CD4-positive, alpha-beta T cell treated with Interleukin-10 for 1 hour (primary cell): ENCODE measurements around the gene ENGASE.

Experiments used
- DNase-seq: peaks from one replicate; pipeline ENCODE4 v3.0.0-alpha.2; 2020

Gene ENGASE

GRCh38 chr17:79081571-79082276 lies 7.1 kb downstream of the ENGASE start:
- no peak for DNase-seq

- DNase-seq, result peak; percentile 58
Measured at GRCh38 chr17:79082311-79083190, 7.9 kb downstream of the ENGASE start.

DNA sequence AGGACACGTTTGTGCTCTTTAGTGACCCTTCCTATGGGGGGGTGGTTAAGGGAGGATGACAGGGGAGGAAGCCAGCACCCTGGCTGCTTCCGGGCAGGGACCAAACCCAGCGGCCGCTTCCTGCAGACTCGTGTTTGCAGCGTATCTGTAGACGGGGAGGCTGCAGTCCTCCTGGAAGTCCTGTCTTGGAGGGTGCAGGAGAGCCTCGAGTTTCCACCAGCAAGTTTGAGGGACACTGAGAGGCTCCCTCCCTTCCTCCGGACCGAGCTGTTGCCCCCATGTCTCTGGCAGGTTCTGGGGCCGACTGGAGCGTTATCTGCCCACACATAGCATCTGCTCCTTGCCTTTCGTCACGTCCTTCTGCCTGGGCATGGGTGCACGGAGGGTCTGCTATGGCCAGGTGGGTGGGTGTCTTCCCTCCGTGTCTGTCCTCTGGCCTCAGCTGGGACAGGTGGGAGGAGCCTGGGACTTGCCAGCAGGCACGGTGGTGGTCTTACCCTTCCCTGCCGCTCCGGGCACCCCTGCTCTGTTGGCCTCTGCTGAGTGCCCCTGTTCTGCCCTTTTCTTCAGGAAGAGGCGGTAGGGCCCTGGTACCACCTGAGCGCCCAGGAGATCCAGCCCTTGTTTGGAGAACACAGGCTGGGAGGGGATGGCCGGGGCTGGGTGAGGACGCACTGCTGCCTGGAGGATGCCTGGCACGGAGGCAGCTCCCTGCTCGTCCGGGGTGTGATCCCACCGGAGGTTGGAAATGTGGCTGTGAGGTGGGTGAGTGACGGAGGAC lies 8.8 kb downstream of the ENGASE start:
- DNase-seq, result no peak

DNA sequence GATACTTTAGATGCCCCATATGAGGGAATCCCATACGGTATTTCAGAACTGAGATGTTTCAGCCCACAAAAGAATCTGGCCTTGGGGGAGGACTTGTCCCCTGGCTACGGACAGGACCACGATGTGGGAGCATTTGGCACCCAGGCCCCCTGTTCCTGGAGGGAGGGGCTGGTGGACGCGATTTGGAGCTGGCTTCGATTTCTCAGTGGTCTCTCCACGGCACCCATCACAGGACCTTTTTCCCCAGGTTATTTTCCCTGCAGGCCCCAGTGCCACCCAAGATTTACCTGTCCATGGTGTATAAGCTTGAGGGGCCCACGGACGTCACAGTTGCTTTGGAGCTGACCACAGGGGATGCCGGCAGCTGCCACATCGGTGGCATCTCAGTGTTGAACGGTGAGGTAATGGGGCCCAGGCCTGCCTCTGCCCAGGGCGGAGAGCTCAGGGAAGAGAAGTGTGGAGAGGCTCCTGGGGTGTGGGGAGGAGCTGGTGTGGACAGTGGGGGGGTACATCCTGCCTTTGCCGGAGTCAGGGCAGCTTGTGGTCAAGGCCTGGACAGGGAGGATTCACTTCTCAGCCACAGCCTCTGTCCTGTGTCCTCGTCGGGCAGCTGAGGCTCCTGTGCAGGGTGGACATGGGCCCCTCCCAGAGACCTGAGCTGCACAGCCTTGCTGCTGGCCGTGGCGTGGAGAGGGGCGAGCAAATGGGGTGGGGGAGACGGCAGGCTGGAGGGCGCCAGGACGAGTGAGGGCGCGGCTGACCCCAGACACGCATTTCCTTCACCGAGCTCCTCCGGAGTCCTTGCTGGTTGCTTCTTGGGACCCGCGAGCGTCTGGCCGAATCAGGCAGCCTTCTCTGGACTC lies 9.9 kb downstream of the ENGASE start:
- no peak for DNase-seq

DNA sequence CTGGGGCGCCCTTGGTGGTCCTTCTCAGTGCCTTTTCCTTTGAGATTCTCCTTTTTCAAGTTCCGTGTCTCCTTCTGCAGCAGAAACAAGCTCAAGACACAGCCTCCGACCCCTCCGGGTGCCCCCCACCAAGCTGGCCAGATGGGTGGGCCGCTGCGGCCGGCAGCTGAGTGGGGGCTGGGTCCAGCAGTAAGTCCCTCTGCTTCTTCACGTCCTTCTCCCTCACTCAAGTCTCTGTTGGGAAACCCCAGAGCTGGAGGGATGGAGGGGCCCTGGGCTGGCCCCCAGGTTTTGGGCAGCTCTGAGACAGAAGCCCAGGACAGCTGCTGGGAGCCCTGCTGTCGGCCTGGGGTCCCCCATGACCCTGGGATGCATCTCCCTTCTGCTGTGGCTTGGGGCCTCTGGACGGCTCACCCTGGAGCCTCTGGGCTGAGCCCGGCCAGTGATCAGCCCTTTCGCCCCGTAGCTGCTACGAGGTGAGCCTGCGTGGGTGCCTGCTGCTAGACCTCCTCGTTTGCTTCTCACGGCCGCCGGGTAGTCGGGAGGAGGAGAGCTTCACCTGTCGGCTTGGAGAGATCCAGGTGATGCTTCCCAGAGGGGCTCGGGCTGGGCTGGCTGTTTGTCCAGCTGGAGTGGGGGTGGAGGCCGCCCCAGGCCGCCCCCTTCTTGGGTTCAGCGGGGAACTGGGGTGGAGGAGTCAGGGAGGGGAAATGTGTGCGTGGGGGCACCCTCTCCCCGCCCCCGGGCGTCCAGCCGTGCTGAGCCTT lies 10.7 kb downstream of the ENGASE start:
- DNase-seq, result no peak

GRCh38 chr17:79085921-79086551 lies 11.4 kb downstream of the ENGASE start:
- DNase-seq, result no peak

DNA sequence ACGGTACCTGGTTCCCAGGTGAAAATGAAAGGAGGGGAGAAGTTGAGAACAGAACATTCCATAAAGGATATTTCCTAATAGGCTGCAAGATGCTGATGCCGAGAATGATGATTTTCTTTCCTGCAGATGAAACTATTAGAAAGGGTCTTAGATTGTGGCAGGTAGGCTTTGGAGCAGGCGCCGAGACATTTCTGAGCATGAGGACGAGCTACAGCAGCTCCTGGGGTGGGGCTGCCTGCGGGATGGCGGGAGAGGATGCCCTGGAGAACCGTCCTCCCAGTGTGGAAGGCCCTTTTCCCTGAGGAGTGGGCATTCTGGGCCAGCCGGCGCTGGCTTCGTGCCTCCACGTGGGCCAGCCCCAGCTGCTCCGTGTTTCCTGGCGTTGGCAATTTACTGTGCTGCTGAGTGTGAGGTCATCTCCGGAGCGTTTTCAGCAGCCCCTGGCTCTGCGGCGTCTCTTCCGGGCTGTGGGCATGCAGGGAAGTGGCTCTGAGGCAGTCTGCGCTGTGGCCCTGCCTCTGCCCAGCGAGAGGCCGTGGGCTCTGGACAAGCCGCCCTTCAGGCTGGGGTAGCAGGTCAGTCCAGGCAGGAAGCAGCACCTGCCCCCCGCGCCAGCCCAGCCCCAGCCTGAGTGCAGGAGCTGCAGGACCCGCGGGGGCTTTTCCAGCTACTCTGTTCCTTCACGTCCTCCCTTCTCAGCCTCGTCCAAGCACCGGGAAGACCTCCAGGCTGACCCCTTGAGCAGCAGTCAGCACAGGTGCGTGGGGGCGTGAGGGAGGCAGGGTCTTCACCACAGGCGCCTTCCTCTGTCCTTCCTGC lies 12.2 kb downstream of the ENGASE start:
- DNase-seq, result no peak

GRCh38 chr17:79087428-79088143 lies 13.0 kb downstream of the ENGASE start:
- peak; percentile 77 for DNase-seq

GRCh38 chr17:79088247-79088996 lies 13.8 kb downstream of the ENGASE start:
- DNase-seq, result no peak

DNA sequence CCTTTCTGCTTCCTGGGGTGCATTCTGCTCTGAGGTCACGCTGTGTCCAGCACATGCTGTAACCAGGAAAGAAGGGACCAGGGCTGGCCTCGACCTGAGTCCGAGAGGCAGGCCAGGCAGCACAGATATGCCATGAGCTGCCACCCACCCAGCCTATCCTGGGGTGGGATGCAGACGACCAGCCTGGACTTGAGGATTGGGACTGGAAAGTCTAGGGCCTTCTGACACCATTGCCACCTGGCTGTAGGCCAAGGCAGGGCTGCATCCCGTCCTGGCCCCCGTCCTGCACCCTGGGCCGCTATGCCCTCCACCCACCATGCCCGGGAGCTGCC lies 14.3 kb downstream of the ENGASE start:
- DNase-seq, result no peak

DNA sequence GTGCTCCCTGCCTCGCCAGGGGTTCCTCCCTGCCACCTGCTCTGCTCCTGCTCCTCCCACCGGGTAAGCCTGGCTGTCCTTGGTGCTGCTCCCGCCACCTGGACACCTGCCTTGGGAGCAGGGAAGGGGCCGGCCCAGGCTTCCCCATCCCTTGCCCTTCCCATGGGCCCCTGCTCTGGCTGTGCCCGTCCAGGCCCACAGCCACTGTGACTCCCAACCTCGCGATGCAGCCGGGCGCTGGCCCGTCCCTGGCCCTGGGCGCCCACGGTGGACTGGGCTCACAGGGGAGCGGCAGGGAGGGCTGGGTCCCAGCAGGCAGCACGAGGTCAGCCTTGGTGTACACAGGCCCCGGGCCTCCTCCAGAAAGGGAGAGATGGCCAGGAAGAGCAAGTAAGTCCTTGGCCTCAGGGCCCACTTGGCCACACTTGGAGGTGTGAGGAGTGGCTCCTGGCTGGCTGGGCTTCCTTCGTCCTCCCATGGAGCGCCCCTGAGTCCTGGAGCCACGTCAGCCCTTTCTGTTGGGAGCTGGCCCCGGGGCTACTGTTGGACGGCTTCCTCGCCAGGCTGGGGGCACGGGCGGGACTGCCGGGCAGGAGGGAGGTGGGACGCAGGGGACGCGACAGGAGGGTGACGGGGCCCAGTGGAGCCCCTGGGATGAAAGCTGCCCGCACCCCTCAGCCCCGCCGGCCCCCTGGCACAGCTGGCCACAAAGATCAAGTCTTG lies 15.3 kb downstream of the ENGASE start:
- DNase-seq, result no peak

DNA sequence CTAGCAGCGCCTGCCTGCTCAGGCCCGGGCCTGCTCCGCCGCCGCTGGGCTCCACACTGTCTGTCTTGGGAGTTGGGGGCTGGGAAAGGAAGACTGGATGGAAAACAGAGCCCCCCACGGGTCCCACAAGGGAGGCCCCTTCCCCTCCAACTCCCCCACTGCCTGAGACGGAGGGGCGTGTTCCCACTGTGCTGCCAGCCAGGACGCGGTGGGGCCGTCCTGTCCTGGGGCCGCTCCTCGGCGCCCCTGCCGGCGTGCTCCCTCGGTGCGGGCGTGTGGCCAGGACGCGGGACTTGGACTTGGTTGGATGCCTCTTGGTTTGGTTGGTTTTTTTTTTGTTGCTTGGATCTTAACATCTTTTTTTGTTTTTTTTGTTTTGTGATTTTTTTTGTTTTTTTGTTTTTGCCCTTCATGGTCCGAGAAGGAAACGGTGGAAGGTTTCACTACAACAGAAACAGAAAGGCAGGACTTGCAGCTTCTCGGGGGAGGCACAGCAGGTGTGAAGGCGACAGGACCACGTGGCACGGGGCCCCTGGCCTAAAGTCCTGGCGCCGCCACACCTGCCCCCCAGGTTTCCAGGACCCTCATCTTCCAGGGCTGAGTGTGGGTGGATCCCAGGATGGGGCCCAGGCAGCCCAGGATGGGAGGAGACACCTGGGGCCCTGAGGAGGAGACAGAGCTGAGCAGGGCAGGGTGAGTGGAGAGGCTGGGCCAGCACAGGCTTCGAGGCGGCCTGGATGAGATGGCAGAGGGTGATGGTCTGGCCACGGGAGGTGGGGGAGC lies 16.0 kb downstream of the ENGASE start:
- no peak for DNase-seq

DNA sequence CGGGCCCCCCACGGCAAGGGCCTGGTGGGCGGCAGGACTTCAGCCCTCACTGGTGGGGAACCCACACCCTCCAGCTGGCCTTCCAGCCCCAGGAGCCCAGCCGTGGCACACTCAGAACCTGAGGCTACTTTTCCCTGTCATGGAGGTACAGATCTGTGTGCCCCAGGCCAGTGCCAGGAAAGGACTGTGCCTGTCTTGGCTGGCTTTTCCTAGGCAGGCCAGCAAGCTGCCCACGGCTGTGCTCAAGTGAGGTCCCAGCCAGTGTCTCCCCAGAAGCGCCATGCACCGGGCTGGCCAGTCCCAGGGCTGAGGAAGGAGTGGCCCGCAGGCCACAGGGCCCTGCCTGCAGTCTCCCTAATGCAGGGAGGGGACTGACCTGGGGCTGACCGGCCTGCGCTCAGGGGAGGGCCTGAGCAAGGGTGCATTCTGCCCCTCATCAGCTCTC lies 16.6 kb downstream of the ENGASE start:
- no peak for DNase-seq

DNA sequence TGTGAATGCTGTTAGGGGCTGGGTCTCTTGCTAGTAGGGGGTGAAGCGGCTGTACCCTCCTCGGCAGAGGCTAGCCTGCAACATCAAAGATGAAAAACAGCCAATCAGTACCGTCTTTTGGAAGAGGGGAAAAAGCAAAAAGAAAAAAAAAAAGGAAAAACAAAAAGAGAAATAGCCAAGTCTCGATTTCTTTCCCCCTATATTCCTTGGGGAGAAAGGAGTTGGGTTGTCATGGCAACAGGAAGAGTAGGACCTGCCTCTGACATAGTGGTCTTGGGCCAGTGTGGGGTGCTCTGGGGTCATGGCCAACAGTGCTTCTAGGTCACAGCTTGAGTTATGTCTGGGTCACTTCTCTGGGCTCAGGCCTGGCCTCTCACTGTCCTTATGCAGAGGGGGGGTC lies 17.9 kb downstream of the ENGASE start:
- no peak for DNase-seq

DNA sequence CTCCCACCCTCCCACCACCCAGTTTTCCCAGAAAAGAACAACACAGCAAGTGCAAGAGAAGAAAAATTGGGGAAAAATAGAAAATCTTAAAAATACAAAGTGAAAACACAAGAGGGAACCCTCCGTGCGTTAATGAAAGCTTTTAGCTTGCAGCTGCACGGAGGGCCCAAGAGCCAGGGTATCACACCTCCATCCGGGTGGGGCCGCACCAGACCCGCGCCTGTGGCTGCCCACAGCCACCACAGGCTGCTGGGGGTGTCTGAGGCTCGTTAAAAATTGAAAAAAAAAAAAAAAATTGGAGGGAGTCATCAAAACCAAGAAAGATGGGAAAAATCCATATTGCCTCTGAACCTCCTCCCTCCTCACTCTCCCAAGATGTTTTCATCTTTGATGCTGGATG lies 18.6 kb downstream of the ENGASE start:
- DNase-seq, result no peak

GRCh38 chr17:79094261-79094660 lies 19.6 kb downstream of the ENGASE start:
- DNase-seq, result no peak

DNA sequence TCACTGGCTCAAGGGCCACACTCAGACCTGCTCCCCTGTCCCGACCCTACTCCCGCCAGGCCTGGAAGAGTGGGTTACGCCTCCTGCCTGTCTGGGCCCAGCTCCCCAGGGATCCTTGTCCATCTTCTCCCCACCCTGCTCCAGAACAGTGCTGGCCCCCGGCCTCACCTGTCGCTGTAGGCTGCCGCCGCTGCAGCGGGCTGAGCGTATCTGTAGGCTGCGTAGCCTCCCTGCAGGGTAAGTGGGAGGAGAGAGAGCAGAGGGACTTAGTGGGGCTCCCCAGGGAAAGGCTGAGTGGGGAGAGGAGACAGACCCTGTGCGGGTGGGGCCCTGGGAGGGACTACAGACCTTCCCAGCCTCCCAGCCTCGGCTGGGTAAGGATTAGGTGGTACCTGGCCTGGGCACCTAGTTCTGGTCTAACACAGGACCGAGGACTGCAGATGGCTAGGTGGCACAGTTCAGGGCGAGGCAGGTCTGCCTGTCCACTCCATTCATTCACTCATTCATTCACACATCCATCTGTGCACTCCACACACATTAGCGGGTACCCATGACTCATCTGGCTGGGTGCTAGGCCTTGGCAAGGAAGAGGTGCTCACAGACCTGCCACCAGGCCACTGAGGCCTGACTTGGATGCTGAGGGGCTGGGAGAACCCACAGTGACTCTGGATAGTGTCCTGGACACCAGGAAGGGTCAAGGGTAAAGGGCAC lies 20.9 kb downstream of the ENGASE start:
- no peak for DNase-seq
